Measurements from ENCODE around the gene THRSP. TPM values are rescaled to one million over a fixed set of nuclear protein-coding genes. Genes with fewer than 3 reads are reported as not detected.

THRSP gene
- total and polyA plus RNA-seq, 10 of the 15 experiments (the other 5 are each of a cell fraction or from before 2014, with no cell fraction given) = 0.18 TPM; not detected in 9

DNA sequence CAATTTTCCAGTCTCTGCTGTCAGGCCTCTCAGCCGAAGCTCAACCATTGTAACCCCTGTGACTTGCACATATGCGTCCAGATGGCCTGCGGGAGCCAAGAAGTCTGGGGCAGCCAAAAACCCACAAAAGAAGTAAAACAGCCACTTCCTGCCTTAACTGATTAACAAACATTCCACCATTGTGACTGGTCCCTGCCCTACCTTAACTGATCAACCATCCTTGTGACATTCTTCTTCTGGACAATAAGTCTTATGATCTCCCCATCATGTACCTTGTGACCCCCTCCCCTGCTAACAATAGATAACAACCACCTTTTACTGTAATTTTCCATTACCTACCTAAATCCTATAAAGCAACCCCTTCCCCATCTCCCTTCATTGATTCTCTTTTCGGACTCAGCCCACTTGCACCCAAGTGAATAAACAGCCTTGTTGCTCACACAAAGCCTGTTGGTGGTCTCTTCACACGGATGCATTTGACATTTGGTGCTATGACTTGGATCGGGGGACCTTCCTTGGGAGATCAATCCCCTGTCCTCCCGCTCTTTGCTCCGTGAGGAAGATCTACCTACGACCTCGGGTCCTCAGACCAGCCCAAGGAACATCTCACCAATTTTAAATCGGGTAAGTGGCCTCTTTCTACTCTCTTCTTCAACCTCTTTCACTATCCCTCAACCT lies 17.3 kb downstream of the THRSP start (continued):
- TF ChIP-seq PBX3 (IDR thresholded peaks at IDR 0.05; ENCODE audit: insufficient replicate concordance, low read depth, low read length) = no peak

GRCh38 chr11:78081583-78081982 lies 17.9 kb downstream of the THRSP start:
- ChIA-PET SMC1A (ENCODE audit: uncharacterized antibody, unreplicated experiment) (no interaction called here), CTCF (no interaction called here), POLR2A (no interaction called here), RAD21 (ENCODE audit: unreplicated experiment) (no interaction called here)
- no peak for TF ChIP-seq NFYB (IDR thresholded peaks at IDR 0.05; ENCODE audit: insufficient read depth, low read depth, low read length)
- TF ChIP-seq PAX8 (IDR thresholded peaks at IDR 0.05) = no peak
- no peak for TF ChIP-seq CREM (IDR thresholded peaks at IDR 0.05; ENCODE audit: low read depth)
- Histone ChIP-seq H3K9ac (ENCODE audit: control insufficient read depth, insufficient read depth, low read length) (no peak overlapping the region), H3K36me3 (ENCODE audit: control insufficient read depth in 2 of 2, insufficient read depth in 2 of 2, low read length in 1 of 2) (peaks cover 0 to 3% of the 10 kb centered on the region in 2 experiments; a peak in 1 of 4 replicates), H3K4me2 (ENCODE audit: control insufficient read depth, insufficient read depth) (no peak overlapping the region), H3K9me3 (replicated peaks; ENCODE audit: control insufficient read depth, insufficient read depth, low read length) (no peaks in the 10 kb centered on the region), H2AFZ (ENCODE audit: control insufficient read depth, low read depth, low read length) (no peak overlapping the region; the same call in 1 of the 2 replicates), H3K79me2 (ENCODE audit: control insufficient read depth, insufficient read depth, low read length) (peaks cover 33% of the 10 kb centered on the region), H3K4me1 (ENCODE audit: control insufficient read depth, insufficient read depth, low read length) (peaks cover 4% of the 10 kb centered on the region), H3K27me3 (replicated peaks in 1 of 2; ENCODE audit: control insufficient read depth in 2 of 2, insufficient read depth in 2 of 2, low read length in 1 of 2) (no peaks in the 10 kb centered on the region), H3K4me3 (no peak overlapping the region), H3K27ac (ENCODE audit: control insufficient read depth, insufficient read depth) (no peak overlapping the region), H4K20me1 (ENCODE audit: control insufficient read depth, insufficient read depth) (peaks cover 2% of the 10 kb centered on the region; the same call in 1 of the 2 replicates)
- no peak for DNase-seq (ENCODE audit: low read depth, low spot score)
- WGBS (ENCODE audit: insufficient coverage, insufficient replicate concordance, low lambda C conversion rate, missing lambda C conversion rate) = 70% methylated on average over 6 of the region's 6 CpGs
- intact Hi-C loops (cut with micrococcal nuclease; ENCODE audit: unreplicated experiment) = no loop called here
- no TSS peak for BruUV-seq (replicated peaks)
- ATAC-seq = no peak
- FAIRE-seq = no peak
- in situ Hi-C loops (cut with MboI) = no loop called here

All from GM12878 (cell line).